GM21390 (cell line): ENCODE results near the gene FSD1L.
"Not testable (repeated sequence)": the region's sequence is repeated elsewhere in the genome, so short reads cannot be mapped to it uniquely, and the experiment has no call there.

Experiments used
- ATAC-seq: cut with Tn5 transposase; IDR thresholded peaks from one replicate; pipeline ENCODE4 v1.9.1; 2021; ENCODE audit not compliant: unreplicated experiment

Gene FSD1L

GRCh38 chr9:105479846-105480245 lies 32.0 kb downstream of the FSD1L start:
- no peak for ATAC-seq

GRCh38 chr9:105483618-105484017 lies 35.8 kb downstream of the FSD1L start:
- peak; percentile 73 for ATAC-seq

GRCh38 chr9:105484226-105484625 lies 36.4 kb downstream of the FSD1L start:
- ATAC-seq, result no peak

GRCh38 chr9:105485131-105485530 lies 37.3 kb downstream of the FSD1L start:
- no peak for ATAC-seq

GRCh38 chr9:105496826-105497225 lies 49.0 kb downstream of the FSD1L start:
- no peak for ATAC-seq

- no peak for ATAC-seq
These were observed 49.9 kb downstream of the FSD1L start for GRCh38 chr9:105497704-105498103.

GRCh38 chr9:105500108-105500766 lies 52.4 kb downstream of the FSD1L start:
- ATAC-seq, result peak; percentile 81

GRCh38 chr9:105501414-105501813 lies 53.6 kb downstream of the FSD1L start:
- no peak for ATAC-seq

- no peak for ATAC-seq
These were observed 54.4 kb downstream of the FSD1L start for GRCh38 chr9:105502276-105502675.

GRCh38 chr9:105503881-105504280 lies 56.0 kb downstream of the FSD1L start:
- peak; percentile 43 for ATAC-seq

GRCh38 chr9:105507096-105507790 lies 59.4 kb downstream of the FSD1L start:
- no peak for ATAC-seq

- no peak for ATAC-seq
These were observed 60.7 kb downstream of the FSD1L start for GRCh38 chr9:105508530-105508929.

GRCh38 chr9:105510024-105510423 lies 62.2 kb downstream of the FSD1L start:
- peak; percentile 83 for ATAC-seq

GRCh38 chr9:105511446-105511845 lies 63.6 kb downstream of the FSD1L start:
- no peak for ATAC-seq

- ATAC-seq, result no peak
These were observed 68.1 kb downstream of the FSD1L start for GRCh38 chr9:105515811-105516413.

- ATAC-seq, result peak; percentile 44
These were observed 72.0 kb downstream of the FSD1L start for GRCh38 chr9:105519710-105520369.

GRCh38 chr9:105520992-105521391 lies 73.2 kb downstream of the FSD1L start:
- not testable (repeated sequence) for ATAC-seq

GRCh38 chr9:105522618-105523385 lies 75.0 kb downstream of the FSD1L start:
- peak; percentile 90 for ATAC-seq

- ATAC-seq, result no peak
These were observed 83.7 kb downstream of the FSD1L start for GRCh38 chr9:105531530-105531929.

GRCh38 chr9:105535920-105536668 lies 88.3 kb downstream of the FSD1L start:
- ATAC-seq, result no peak
